Left lung (tissue), 10 donors: ENCODE results near the gene TELO2. TPM values are rescaled to one million over a fixed set of nuclear protein-coding genes. Genes with fewer than 3 reads are reported as not detected.

Experiments
- ATAC-seq: fragments of 200-7000 bp; cut with Tn5 transposase; one replicate; pipeline ENCODE4 v1.9.1; 2020; ENCODE audit warnings: moderate library complexity
- DNase-seq, 4 donors: peaks; one replicate each; pipeline ENCODE4 v3.0.0-alpha.2; 2013 to 2020
- H3K27ac ChIP-seq, 2 donors: fragments of 200-600 bp; sonication (generic) in 1 of 2; one replicate each; pipeline versions ENCODE4 v1.5.0 to v1.8.0; 2020 to 2021
- H3K27me3 ChIP-seq, 2 donors: fragments of 200-600 bp; sonication (generic) in 1 of 2; one replicate each; pipeline versions ENCODE4 v1.5.0 to v1.8.0; 2020 to 2021
- H3K36me3 ChIP-seq, 2 donors: fragments of 200-600 bp; sonication (generic) in 1 of 2; one replicate each; pipeline versions ENCODE4 v1.5.0 to v1.8.0; 2020 to 2021
- H3K4me1 ChIP-seq, 2 donors: fragments of 200-600 bp; one replicate each; pipeline ENCODE4 v1.8.0; 2021
- H3K4me3 ChIP-seq, 2 donors: fragments of 200-600 bp; sonication (generic) in 1 of 2; one replicate each; pipeline versions ENCODE4 v1.5.0 to v1.8.0; 2020 to 2021; ENCODE audit warnings: mild to moderate bottlenecking in 1 of 2
- H3K9me3 ChIP-seq, 2 donors: fragments of 200-600 bp; sonication (generic) in 1 of 2; one replicate each; pipeline versions ENCODE4 v1.5.0 to v1.8.0; 2020 to 2021
- CTCF ChIP-seq, 2 donors: fragments of 200-600 bp; sonication (generic) in 1 of 2; IDR thresholded peaks; one replicate each; pipeline versions ENCODE4 v1.5.0 to v1.8.0; 2021; ENCODE audit warnings: antibody characterized with exemption in 2 of 2
- intact Hi-C, 2 donors: fragments of 100-400 bp; cut with DNase I; formaldehyde crosslinking; loops; one replicate each; pipeline versions ENCODE4 v1.11.2 to v1.14.2; 2022
- polyA plus RNA-seq, 6 donors: library from polyadenylated mRNA; unstranded; fragments of 120-200 nt; gene quantifications; one replicate each; pipeline ENCODE4 v1.2.1, GENCODE V29; 2013; ENCODE audit not compliant: insufficient read length in 6 of 6
- total RNA-seq, 2 donors: library from RNA; stranded (reverse); fragmentation: NEBNext Ultra II Directional; extraction: Animal tissue kit (Norgen Biotek cat#: 25700); gene quantifications; one replicate each; pipeline ENCODE4 v1.2.1, GENCODE V29; 2021
- donor health status: DM: no; HTN: yes; CAD: no.
- donor health status: DM: no; HTN: no; CAD: no.

The TELO2 gene
- total and polyA plus RNA-seq, 8 donors = 24.5 to 49.1 (median 35.1) TPM

GRCh38 chr16:1491327-1491726, 1.8 kb upstream of the TELO2 start:
- Histone ChIP-seq H3K27me3 (no peaks in the 10 kb centered on the region), H3K4me1 (peaks cover 9 to 28% of the 10 kb centered on the region in 2 donors), H3K9me3 (no peaks in the 10 kb centered on the region), H3K4me3 (no peak overlapping the region), H3K36me3 (peaks cover 0 to 18% of the 10 kb centered on the region in 2 donors), H3K27ac (no peak overlapping the region)
- no peak for TF ChIP-seq CTCF (IDR thresholded peaks at IDR 0.05)
- DNase-seq = no peak
- no peak for ATAC-seq
- intact Hi-C loops = no loop called here

DNA sequence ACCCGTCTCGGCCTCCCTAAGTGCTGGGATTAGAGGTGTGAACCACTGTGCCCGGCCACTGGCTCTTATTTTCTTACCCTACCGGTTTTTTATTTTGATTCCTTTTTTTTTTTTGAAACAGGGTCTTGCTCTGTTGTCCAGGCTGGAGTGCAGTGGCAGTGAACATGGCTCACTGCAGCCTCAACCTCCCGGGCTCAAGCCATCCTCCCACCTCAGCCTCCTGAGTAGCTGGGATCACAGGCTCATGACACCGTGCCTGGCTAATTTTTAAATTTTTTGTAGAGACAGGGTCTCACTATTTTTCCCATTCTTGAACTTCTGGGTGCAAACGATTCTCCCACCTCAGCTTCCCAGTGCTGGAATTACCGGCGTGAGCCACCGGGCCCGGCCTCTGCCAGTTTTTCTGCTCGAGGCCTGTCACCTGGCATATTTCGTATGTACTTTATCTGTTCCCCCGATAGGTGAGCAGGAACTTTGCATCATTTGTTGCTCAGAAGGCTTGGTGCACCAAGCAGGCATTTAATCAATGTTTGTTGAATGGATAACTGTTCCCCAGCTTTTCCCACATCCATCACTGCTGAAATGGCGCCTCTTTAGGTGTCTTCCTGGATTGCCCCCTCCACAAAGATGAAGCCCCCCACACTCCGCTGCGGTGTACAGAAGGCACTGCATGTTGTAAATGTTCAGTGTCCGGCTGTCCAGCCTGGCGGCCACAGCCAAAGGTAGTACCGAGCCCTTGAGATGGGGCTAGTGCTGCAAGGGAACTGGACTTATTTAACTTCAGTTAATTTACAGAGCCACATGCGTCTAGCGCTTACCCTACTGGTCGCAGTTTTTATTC, 858 bp upstream of the TELO2 start:
- H3K4me3 ChIP-seq = peak overlapping the region; percentile 47 to 70
- intact Hi-C loops = no loop called here
- H3K4me1 ChIP-seq = peaks cover 9 to 28% of the 10 kb centered on the region in 2 donors
- ATAC-seq (no peak), DNase-seq (no peak)
- TF ChIP-seq CTCF (IDR thresholded peaks at IDR 0.05) = no peak
- peaks cover 0 to 27% of the 10 kb centered on the region in 2 donors for H3K36me3 ChIP-seq
- peak overlapping the region; percentile 71 to 72 for H3K27ac ChIP-seq
- no peaks in the 10 kb centered on the region for H3K9me3 ChIP-seq
- H3K27me3 ChIP-seq = no peaks in the 10 kb centered on the region

GRCh38 chr16:1493746-1494094, 560 bp downstream of the TELO2 start:
- H3K4me3 ChIP-seq = peak overlapping the region; percentile 47 to 70
- H3K4me1 ChIP-seq = peaks cover 9 to 28% of the 10 kb centered on the region in 2 donors
- ATAC-seq = peak; percentile 26
- H3K9me3 ChIP-seq = no peaks in the 10 kb centered on the region
- H3K27ac ChIP-seq = peak overlapping the region in 1 of 2 donors; percentile 72
- DNase-seq = peak in 1 of 4 donors; percentile 83
- intact Hi-C loops = no loop called here
- peaks cover 0 to 41% of the 10 kb centered on the region in 2 donors for H3K36me3 ChIP-seq
- TF ChIP-seq CTCF (IDR thresholded peaks at IDR 0.05) = no peak
- H3K27me3 ChIP-seq = no peaks in the 10 kb centered on the region

DNA sequence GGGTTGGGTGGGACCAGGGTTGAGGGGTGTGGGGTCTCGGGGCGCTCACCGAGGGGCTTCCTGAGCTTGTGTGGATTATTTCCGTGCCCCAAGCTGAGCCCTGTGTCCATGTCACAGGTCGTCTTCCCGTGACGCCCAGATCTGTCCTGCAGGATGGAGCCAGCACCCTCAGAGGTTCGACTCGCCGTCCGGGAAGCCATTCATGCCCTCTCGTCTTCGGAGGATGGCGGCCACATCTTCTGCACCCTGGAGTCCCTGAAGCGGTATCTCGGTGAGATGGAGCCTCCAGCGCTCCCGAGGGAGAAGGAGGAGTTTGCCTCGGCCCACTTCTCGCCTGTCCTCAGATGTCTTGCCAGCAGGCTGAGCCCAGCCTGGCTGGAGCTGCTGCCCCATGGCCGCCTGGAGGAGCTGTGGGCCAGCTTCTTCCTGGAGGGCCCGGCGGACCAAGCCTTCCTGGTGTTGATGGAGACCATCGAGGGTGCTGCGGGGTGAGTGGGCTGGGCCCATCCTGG, 1.0 kb downstream of the TELO2 start:
- peak in 1 of 2 donors; percentile 53 for TF ChIP-seq CTCF (IDR thresholded peaks at IDR 0.05)
- ATAC-seq = peak; percentile 6
- H3K4me3 ChIP-seq = peak overlapping the region; percentile 47 to 70
- no peak overlapping the region for H3K27ac ChIP-seq
- no peaks in the 10 kb centered on the region for H3K9me3 ChIP-seq
- peaks cover 0 to 46% of the 10 kb centered on the region in 2 donors for H3K36me3 ChIP-seq
- peaks cover 9 to 28% of the 10 kb centered on the region in 2 donors for H3K4me1 ChIP-seq
- intact Hi-C loops = no loop called here
- peak in 2 of 4 donors; percentile 65 to 79 for DNase-seq
- H3K27me3 ChIP-seq = no peaks in the 10 kb centered on the region

DNA sequence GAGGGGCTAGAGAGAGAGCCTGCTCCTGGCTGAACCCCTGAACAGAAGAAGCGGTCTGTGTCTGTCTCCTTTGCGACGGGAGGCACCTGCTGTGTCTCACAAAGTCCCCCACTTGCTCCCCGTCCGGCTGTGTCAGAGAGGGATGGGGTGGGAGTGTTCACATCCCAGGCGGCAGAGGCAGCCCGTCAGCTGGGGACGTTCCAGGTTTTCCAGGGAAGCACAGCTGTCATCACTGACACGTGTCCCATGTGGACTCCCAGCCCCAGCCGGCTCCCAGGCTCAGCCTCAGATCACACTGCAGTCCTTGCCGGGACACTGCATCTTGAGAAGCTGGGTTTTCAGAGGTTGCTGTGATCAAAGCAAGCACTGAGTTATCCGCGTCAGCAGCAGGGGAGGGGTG, 1.6 kb downstream of the TELO2 start:
- H3K27me3 ChIP-seq = no peaks in the 10 kb centered on the region
- H3K4me3 ChIP-seq = peak overlapping the region in 1 of 2 donors; percentile 70
- no peak overlapping the region for H3K27ac ChIP-seq
- TF ChIP-seq CTCF (IDR thresholded peaks at IDR 0.05) = no peak
- H3K36me3 ChIP-seq = peaks cover 0 to 51% of the 10 kb centered on the region in 2 donors
- no peaks in the 10 kb centered on the region for H3K9me3 ChIP-seq
- intact Hi-C loops = no loop called here
- peaks cover 9 to 28% of the 10 kb centered on the region in 2 donors for H3K4me1 ChIP-seq
- ATAC-seq (no peak), DNase-seq (peak in 1 of 4 donors; percentile 69)
